HEK293 (cell line): ENCODE measurements around the gene DNER.

ENCODE experiments used
- CTCF ChIA-PET: fragments of 350-600 bp; formaldehyde crosslinking; extraction: SDS; loops from one replicate; lab custom pipeline; 2021; ENCODE audit warnings: antibody characterized with exemption; lab: Yijun Ruan, JAX
- POLR2A ChIA-PET: fragments of 300-600 bp; formaldehyde crosslinking; extraction: SDS; loops from one replicate; lab custom pipeline; 2020; ENCODE audit warnings: antibody characterized with exemption, inconsistent platforms; lab: Yijun Ruan, JAX
- H3K27ac ChIP-seq: fragments of 200-500 bp; sonication (Bioruptor generic); 2 replicates; pipeline ENCODE4 v1.5.1; 2014; ENCODE audit warnings: low read depth, low read length, control low read depth, inconsistent platforms; ENCODE audit errors: extremely low read depth
- H3K36me3 ChIP-seq, 2 experiments: fragments of 200-500 bp in 1 of 2; sonication (Bioruptor generic) in 1 of 2; 1 replicate in 1 of 2; 2 replicates in 1 of 2; pipeline ENCODE4 v1.5.1; 2014 to 2017; ENCODE audit warnings: inconsistent platforms in 2 of 2, low read length in 2 of 2; ENCODE audit not compliant: control insufficient read depth in 2 of 2, insufficient read depth in 1 of 2
- H3K4me1 ChIP-seq: fragments of 200-500 bp; sonication (Bioruptor generic); 2 replicates; pipeline ENCODE4 v1.5.1; 2014; ENCODE audit warnings: mild to moderate bottlenecking, low read length, inconsistent platforms; ENCODE audit not compliant: control insufficient read depth, insufficient read depth
- H3K4me3 ChIP-seq: 2 replicates; pipeline ENCODE4 v1.5.1; 2011; ENCODE audit warnings: low read depth, mild to moderate bottlenecking, control low read depth, low read length, moderate library complexity
- H3K9me3 ChIP-seq: fragments of 200-500 bp; sonication (Bioruptor generic); 2 replicates; pipeline ENCODE4 v1.5.1; 2014; ENCODE audit warnings: low read depth, low read length, inconsistent platforms; ENCODE audit not compliant: control insufficient read depth, insufficient read depth
- FEZF1 ChIP-seq: fragments of 450-650 bp; formaldehyde crosslinking; IDR thresholded peaks from 2 replicates; pipeline ENCODE4 v1.5.1; 2016; ENCODE audit warnings: missing biosample characterization, missing genetic modification characterization
- GLIS2 ChIP-seq: fragments of 450-650 bp; formaldehyde crosslinking; IDR thresholded peaks from 2 replicates; pipeline ENCODE4 v1.5.1; 2016; ENCODE audit warnings: missing biosample characterization, missing genetic modification characterization
- MYNN ChIP-seq: fragments of 450-650 bp; formaldehyde crosslinking; IDR thresholded peaks from 2 replicates; pipeline ENCODE4 v1.5.1; 2016; ENCODE audit warnings: missing biosample characterization, missing genetic modification characterization, borderline replicate concordance
- MZF1 ChIP-seq: fragments of 450-650 bp; formaldehyde crosslinking; IDR thresholded peaks from 2 replicates; pipeline ENCODE4 v1.5.1; 2017; ENCODE audit warnings: missing biosample characterization, missing genetic modification characterization, borderline replicate concordance
- PRDM2 ChIP-seq: fragments of 450-650 bp; formaldehyde crosslinking; IDR thresholded peaks from 2 replicates; pipeline ENCODE4 v1.5.1; 2016; ENCODE audit warnings: missing biosample characterization, missing genetic modification characterization, borderline replicate concordance
- SCRT1 ChIP-seq: fragments of 450-650 bp; formaldehyde crosslinking; IDR thresholded peaks from 2 replicates; pipeline ENCODE4 v1.5.1; 2016; ENCODE audit warnings: missing biosample characterization, missing genetic modification characterization, borderline replicate concordance
- ZBTB17 ChIP-seq: fragments of 450-650 bp; formaldehyde crosslinking; IDR thresholded peaks from 2 replicates; pipeline ENCODE4 v1.5.1; 2016; ENCODE audit warnings: missing biosample characterization, missing genetic modification characterization
- ZNF114 ChIP-seq: fragments of 450-650 bp; formaldehyde crosslinking; IDR thresholded peaks from 2 replicates; pipeline ENCODE4 v1.5.0; 2017; ENCODE audit warnings: missing biosample characterization, missing genetic modification characterization
- ZNF155 ChIP-seq: fragments of 450-650 bp; formaldehyde crosslinking; IDR thresholded peaks from 2 replicates; pipeline ENCODE4 v1.5.1; 2016; ENCODE audit warnings: missing biosample characterization, missing genetic modification characterization
- ZNF175 ChIP-seq: fragments of 450-650 bp; formaldehyde crosslinking; IDR thresholded peaks from 2 replicates; pipeline ENCODE4 v1.5.1; 2016; ENCODE audit warnings: missing biosample characterization, missing genetic modification characterization
- ZNF2 ChIP-seq: fragments of 450-650 bp; formaldehyde crosslinking; IDR thresholded peaks from 2 replicates; pipeline ENCODE4 v1.5.1; 2016; ENCODE audit warnings: missing biosample characterization, missing genetic modification characterization
- ZNF223 ChIP-seq: fragments of 450-650 bp; formaldehyde crosslinking; IDR thresholded peaks from 2 replicates; pipeline ENCODE4 v1.5.1; 2016; ENCODE audit warnings: missing biosample characterization, missing genetic modification characterization
- ZNF24 ChIP-seq: fragments of 450-650 bp; formaldehyde crosslinking; IDR thresholded peaks from 2 replicates; pipeline ENCODE4 v1.5.1; 2016; ENCODE audit warnings: missing biosample characterization, missing genetic modification characterization
- ZNF394 ChIP-seq: fragments of 450-650 bp; formaldehyde crosslinking; IDR thresholded peaks from 2 replicates; pipeline ENCODE4 v1.5.1; 2016; ENCODE audit warnings: missing biosample characterization, missing genetic modification characterization, mild to moderate bottlenecking, moderate library complexity, borderline replicate concordance
- ZNF513 ChIP-seq: fragments of 450-650 bp; IDR thresholded peaks from 2 replicates; pipeline ENCODE4 v1.5.1; 2018; ENCODE audit warnings: missing biosample characterization, missing genetic modification characterization
- ZNF561 ChIP-seq: fragments of 450-650 bp; IDR thresholded peaks from 2 replicates; pipeline ENCODE4 v1.5.1; 2018; ENCODE audit warnings: missing biosample characterization, missing genetic modification characterization, borderline replicate concordance
- ZSCAN23 ChIP-seq: fragments of 450-650 bp; formaldehyde crosslinking; IDR thresholded peaks from 2 replicates; pipeline ENCODE4 v1.5.1; 2016; ENCODE audit warnings: missing biosample characterization, missing genetic modification characterization
- ZSCAN30 ChIP-seq: fragments of 450-650 bp; IDR thresholded peaks from 2 replicates; pipeline ENCODE4 v1.5.1; 2018; ENCODE audit warnings: missing biosample characterization, mild to moderate bottlenecking, missing genetic modification characterization, moderate library complexity

DNER gene

GRCh38 chr2:229703909-229704630, 10.3 kb downstream of the DNER start (continued):
- TF ChIP-seq ZNF114 (no peak), SCRT1 (tag by site-specific recombination) (no peak)

GRCh38 chr2:229701716-229702115, 12.6 kb downstream of the DNER start:
- CTCF ChIA-PET = interaction anchor here (4.0 kb wide), 1 partner anchor 10 kb away, joined by 15 read pairs; no protein-coding TSS in a partner anchor

GRCh38 chr2:229701062-229701461, 13.3 kb downstream of the DNER start:
- Histone ChIP-seq H3K9me3 (no peaks in the 10 kb centered on the region), H3K4me1 (no peaks in the 10 kb centered on the region), H3K27ac (no peak overlapping the region), H3K4me3 (no peak overlapping the region), H3K36me3 (no peaks in the 10 kb centered on the region)
- ChIA-PET POLR2A (no interaction called here), CTCF (interaction anchor here (4.0 kb wide), 1 partner anchor 11 kb away, joined by 15 read pairs; no protein-coding TSS in a partner anchor)
- TF ChIP-seq FEZF1 (tag by site-specific recombination) = no peak
- no peak for TF ChIP-seq ZNF513
- no peak for TF ChIP-seq GLIS2 (tag by site-specific recombination)
- TF ChIP-seq ZBTB17 (tag by site-specific recombination) = no peak
- no peak for TF ChIP-seq ZNF394 (tag by site-specific recombination)
- TF ChIP-seq ZNF223 = no peak
- no peak for TF ChIP-seq ZNF561 (tag by site-specific recombination)
- no peak for TF ChIP-seq MYNN (tag by site-specific recombination)
- TF ChIP-seq MZF1 (tag by site-specific recombination) = no peak
- no peak for TF ChIP-seq ZSCAN23 (tag by site-specific recombination)
- no peak for TF ChIP-seq ZSCAN30 (tag by site-specific recombination)

More at GRCh38 chr2:229701716-229702115, 12.6 kb downstream of the DNER start:
- H3K27ac ChIP-seq = no peak overlapping the region
- H3K36me3 ChIP-seq = no peaks in the 10 kb centered on the region
- no peaks in the 10 kb centered on the region for H3K4me1 ChIP-seq
- H3K4me3 ChIP-seq = no peak overlapping the region
- no peaks in the 10 kb centered on the region for H3K9me3 ChIP-seq
- TF ChIP-seq ZNF155 (tag by site-specific recombination) (no peak), ZNF175 (tag by site-specific recombination) (no peak), PRDM2 (tag by site-specific recombination) (no peak), MYNN (tag by site-specific recombination) (no peak), ZNF2 (tag by site-specific recombination) (no peak), ZNF24 (tag by site-specific recombination) (no peak)
- POLR2A ChIA-PET = no interaction called here
